Right lobe of liver (tissue), 6 donors: ENCODE results near the gene STAM. TPM values are rescaled to one million over a fixed set of nuclear protein-coding genes. Genes with fewer than 3 reads are reported as not detected.
A peak's percentile ranks its signal among the peaks of the same experiment; 100 is the strongest.

ENCODE experiments used
- ATAC-seq, 4 donors: fragments of 200-7000 bp; cut with Tn5 transposase; one replicate each; pipeline ENCODE4 v1.9.1; 2020; ENCODE audit warnings: mild to moderate bottlenecking in 4 of 4, moderate library complexity in 4 of 4
- DNase-seq, 3 donors: peaks; one replicate each; pipeline ENCODE4 v3.0.0-alpha.2; 2020
- H3K27ac ChIP-seq, 3 donors: fragments of 200-600 bp; one replicate each; pipeline ENCODE4 v1.8.0; 2022
- H3K27me3 ChIP-seq, 2 donors: fragments of 200-600 bp; one replicate each; pipeline ENCODE4 v1.8.0; 2022
- H3K36me3 ChIP-seq, 4 donors: fragments of 200-600 bp; sonication (generic) in 1 of 4; one replicate each; pipeline versions ENCODE4 v1.5.1 to v1.8.0; 2017 to 2022; ENCODE audit warnings: control low read depth in 1 of 4
- H3K4me1 ChIP-seq, 4 donors: fragments of 200-600 bp; sonication (generic) in 1 of 4; one replicate each; pipeline versions ENCODE4 v1.5.1 to v1.8.0; 2017 to 2022; ENCODE audit warnings: control low read depth in 1 of 4
- H3K4me3 ChIP-seq, 3 donors: fragments of 200-600 bp; one replicate each; pipeline ENCODE4 v1.8.0; 2022
- H3K9me3 ChIP-seq, 4 donors: fragments of 200-600 bp; sonication (generic) in 1 of 4; one replicate each; pipeline versions ENCODE4 v1.5.1 to v1.8.0; 2017 to 2022; ENCODE audit warnings: control low read depth in 1 of 4
- CTCF ChIP-seq, 4 donors: fragments of 200-600 bp in 3 of 4; fragments of 450-650 bp in 1 of 4; IDR thresholded peaks; one replicate each; pipeline versions ENCODE4 v1.5.1 to v1.8.0; 2016 to 2022; ENCODE audit warnings: antibody characterized with exemption in 4 of 4, mild to moderate bottlenecking in 2 of 4
- POLR2A ChIP-seq: fragments of 450-650 bp; IDR thresholded peaks from one replicate; pipeline ENCODE4 v1.6.1; 2017; ENCODE audit warnings: antibody characterized with exemption, mild to moderate bottlenecking
- WGBS: methylation state at CpG from one replicate; pipeline ENCODE4 v1.1.6; 2018; ENCODE audit warnings: low coverage, low lambda C conversion rate; ENCODE audit not compliant: insufficient coverage; ENCODE audit errors: missing lambda C conversion rate; 5-methylcytosine and 5-hydroxymethylcytosine counted together
- intact Hi-C, 2 donors: fragments of 100-400 bp; cut with DNase I; formaldehyde crosslinking; loops; one replicate each; pipeline versions ENCODE4 v1.11.2 to v1.14.1; 2022
- total RNA-seq, 6 experiments: library from RNA; depleted of rRNA in 2 of 6; stranded (reverse); fragments of >200 nt in 2 of 6; fragmentation: NEBNext Ultra II Directional in 3 of 6; extraction: Animal tissue kit (Norgen Biotek cat#: 25700) in 3 of 6; gene quantifications; one replicate each; pipeline versions ENCODE4 v1.1.0 to v1.2.4, GENCODE V29; 2016 to 2023
- donor health status: DM: no; HTN: yes; CAD: no.
- donor health status: DM: no; HTN: no; CAD: no.
- donor health status: DM: no; HTN: no; CAD: no.
- donor health status: DM: no; HTN: yes; CAD: no.
- donor health status: DM: no; HTN: yes; CAD: no.

STAM gene
- total RNA-seq, 6 experiments from 2014 or later, result 7.9 to 13.4 (median 8.2) TPM

GRCh38 chr10:17606547-17607040 is 37.4 kb upstream of the STAM start:
- H3K27ac ChIP-seq, result no peak overlapping the region
- no peak for DNase-seq
- TF ChIP-seq CTCF (IDR thresholded peaks at IDR 0.05), result no peak
- TF ChIP-seq POLR2A, result no peak
- WGBS, result 46% methylated on average over 3 of the region's 3 CpGs
- ATAC-seq, result no peak
- H3K4me3 ChIP-seq, result no peak overlapping the region
- intact Hi-C loops, result loop anchor here in 1 of 2 donors (10.0 kb wide), 1 partner anchor 128 kb away; no protein-coding TSS in a partner anchor
- H3K4me1 ChIP-seq, result no peaks in the 10 kb centered on the region
- no peaks in the 10 kb centered on the region for H3K9me3 ChIP-seq
- no peaks in the 10 kb centered on the region for H3K27me3 ChIP-seq
- no peaks in the 10 kb centered on the region for H3K36me3 ChIP-seq

- no peak overlapping the region for H3K27ac ChIP-seq
- no peak overlapping the region for H3K4me3 ChIP-seq
- H3K4me1 ChIP-seq, result no peaks in the 10 kb centered on the region
- 46% methylated on average over 2 of the region's 2 CpGs for WGBS
- ATAC-seq (no peak), DNase-seq (no peak)
- no peaks in the 10 kb centered on the region for H3K9me3 ChIP-seq
- H3K27me3 ChIP-seq, result no peaks in the 10 kb centered on the region
- TF ChIP-seq CTCF (IDR thresholded peaks at IDR 0.05) (no peak), POLR2A (no peak)
- intact Hi-C loops, result loop anchor here in 1 of 2 donors (10.0 kb wide), 1 partner anchor 128 kb away; no protein-coding TSS in a partner anchor
- H3K36me3 ChIP-seq, result no peaks in the 10 kb centered on the region
These were observed 36.9 kb upstream of the STAM start for GRCh38 chr10:17607060-17607459.

GRCh38 chr10:17607603-17608332 is 36.2 kb upstream of the STAM start:
- intact Hi-C loops, result loop anchor here in 1 of 2 donors (10.0 kb wide), 1 partner anchor 127 kb away; no protein-coding TSS in a partner anchor
- H3K9me3 ChIP-seq, result no peaks in the 10 kb centered on the region
- 50% methylated on average over 9 of the region's 9 CpGs for WGBS
- DNase-seq, result no peak
- H3K27ac ChIP-seq, result no peak overlapping the region
- no peaks in the 10 kb centered on the region for H3K4me1 ChIP-seq
- H3K4me3 ChIP-seq, result no peak overlapping the region
- H3K27me3 ChIP-seq, result no peaks in the 10 kb centered on the region
- ATAC-seq, result peak; percentile 89 to 96 (median 94)
- H3K36me3 ChIP-seq, result no peaks in the 10 kb centered on the region
- TF ChIP-seq POLR2A, result no peak
- TF ChIP-seq CTCF (IDR thresholded peaks at IDR 0.05), result peak; percentile 76 to 91 (median 82)

GRCh38 chr10:17609523-17610079 is 34.4 kb upstream of the STAM start:
- Histone ChIP-seq H3K36me3 (no peaks in the 10 kb centered on the region), H3K4me3 (no peak overlapping the region), H3K27me3 (no peaks in the 10 kb centered on the region), H3K4me1 (no peaks in the 10 kb centered on the region), H3K27ac (no peak overlapping the region), H3K9me3 (no peaks in the 10 kb centered on the region)
- no peak for TF ChIP-seq POLR2A
- TF ChIP-seq CTCF (IDR thresholded peaks at IDR 0.05), result no peak
- no peak for DNase-seq
- intact Hi-C loops, result loop anchor here (10.0 kb wide), 1 partner anchor 125 kb away; no protein-coding TSS in a partner anchor
- no peak for ATAC-seq
- WGBS, result 79% methylated on average over 10 of the region's 13 CpGs
